HEK293 (cell line): Measurements from ENCODE around the gene ATAD1.

Experiments used
- CTCF ChIA-PET: fragments of 350-600 bp; formaldehyde crosslinking; extraction: SDS; loops from one replicate; lab custom pipeline; 2021; ENCODE audit warnings: antibody characterized with exemption; lab: Yijun Ruan, JAX
- POLR2A ChIA-PET: fragments of 300-600 bp; formaldehyde crosslinking; extraction: SDS; loops from one replicate; lab custom pipeline; 2020; ENCODE audit warnings: antibody characterized with exemption, inconsistent platforms; lab: Yijun Ruan, JAX
- H3K27ac ChIP-seq: fragments of 200-500 bp; sonication (Bioruptor generic); 2 replicates; pipeline ENCODE4 v1.5.1; 2014; ENCODE audit warnings: low read depth, low read length, control low read depth, inconsistent platforms; ENCODE audit errors: extremely low read depth
- H3K36me3 ChIP-seq, 2 experiments: fragments of 200-500 bp in 1 of 2; sonication (Bioruptor generic) in 1 of 2; 1 replicate in 1 of 2; 2 replicates in 1 of 2; pipeline ENCODE4 v1.5.1; 2014 to 2017; ENCODE audit warnings: inconsistent platforms in 2 of 2, low read length in 2 of 2; ENCODE audit not compliant: control insufficient read depth in 2 of 2, insufficient read depth in 1 of 2
- H3K4me1 ChIP-seq: fragments of 200-500 bp; sonication (Bioruptor generic); 2 replicates; pipeline ENCODE4 v1.5.1; 2014; ENCODE audit warnings: mild to moderate bottlenecking, low read length, inconsistent platforms; ENCODE audit not compliant: control insufficient read depth, insufficient read depth
- H3K4me3 ChIP-seq: 2 replicates; pipeline ENCODE4 v1.5.1; 2011; ENCODE audit warnings: low read depth, mild to moderate bottlenecking, control low read depth, low read length, moderate library complexity
- H3K9me3 ChIP-seq: fragments of 200-500 bp; sonication (Bioruptor generic); 2 replicates; pipeline ENCODE4 v1.5.1; 2014; ENCODE audit warnings: low read depth, low read length, inconsistent platforms; ENCODE audit not compliant: control insufficient read depth, insufficient read depth
- HOXD13 ChIP-seq: sonication (generic); formaldehyde crosslinking; IDR thresholded peaks from 2 replicates; pipeline ENCODE4 v1.8.0; 2022; ENCODE audit warnings: missing genetic modification reagents, borderline replicate concordance
- KLF8 ChIP-seq: fragments of 450-650 bp; formaldehyde crosslinking; IDR thresholded peaks from 2 replicates; pipeline ENCODE4 v1.5.1; 2016; ENCODE audit warnings: missing biosample characterization, missing genetic modification characterization
- SP3 ChIP-seq: fragments of 450-650 bp; formaldehyde crosslinking; IDR thresholded peaks from 2 replicates; pipeline ENCODE4 v1.5.1; 2016; ENCODE audit warnings: missing biosample characterization, missing genetic modification characterization
- TRIM28 ChIP-seq: IDR thresholded peaks from 2 replicates; pipeline ENCODE4 v1.6.1; 2011; ENCODE audit warnings: low read length, control low read depth, borderline replicate concordance
- TSHZ1 ChIP-seq: fragments of 450-650 bp; formaldehyde crosslinking; IDR thresholded peaks from 2 replicates; pipeline ENCODE4 v1.5.1; 2016; ENCODE audit warnings: missing biosample characterization, missing genetic modification characterization, borderline replicate concordance
- YY2 ChIP-seq: fragments of 450-650 bp; formaldehyde crosslinking; IDR thresholded peaks from 2 replicates; pipeline ENCODE4 v1.5.1; 2016; ENCODE audit warnings: missing biosample characterization, missing genetic modification characterization
- ZBTB11 ChIP-seq: fragments of 450-650 bp; formaldehyde crosslinking; conservative IDR thresholded peaks from 2 replicates; pipeline ENCODE4 v1.5.1; 2016; ENCODE audit warnings: low read depth, missing biosample characterization, missing genetic modification characterization
- ZBTB7A ChIP-seq: fragments of 450-650 bp; formaldehyde crosslinking; IDR thresholded peaks from 2 replicates; pipeline ENCODE4 v1.5.1; 2016; ENCODE audit warnings: low read depth, missing biosample characterization, missing genetic modification characterization
- ZNF133 ChIP-seq: fragments of 450-650 bp; formaldehyde crosslinking; IDR thresholded peaks from 2 replicates; pipeline ENCODE4 v1.5.1; 2016; ENCODE audit warnings: missing biosample characterization, missing genetic modification characterization
- ZNF169 ChIP-seq: fragments of 450-650 bp; formaldehyde crosslinking; IDR thresholded peaks from 2 replicates; pipeline ENCODE4 v1.5.1; 2016; ENCODE audit warnings: missing biosample characterization, missing genetic modification characterization
- ZNF266 ChIP-seq: fragments of 450-650 bp; formaldehyde crosslinking; IDR thresholded peaks from 2 replicates; pipeline ENCODE4 v1.5.1; 2016; ENCODE audit warnings: missing biosample characterization, missing genetic modification characterization, low read depth
- ZNF280C ChIP-seq: fragments of 450-650 bp; formaldehyde crosslinking; IDR thresholded peaks from 2 replicates; pipeline ENCODE4 v1.5.1; 2016; ENCODE audit warnings: missing biosample characterization, missing genetic modification characterization
- ZNF48 ChIP-seq: fragments of 450-650 bp; formaldehyde crosslinking; IDR thresholded peaks from 2 replicates; pipeline ENCODE4 v1.5.1; 2016; ENCODE audit warnings: missing biosample characterization, missing genetic modification characterization
- ZNF558 ChIP-seq: fragments of 450-650 bp; formaldehyde crosslinking; IDR thresholded peaks from 2 replicates; pipeline ENCODE4 v1.5.1; 2016; ENCODE audit warnings: missing biosample characterization, missing genetic modification characterization
- ZNF639 ChIP-seq: fragments of 450-650 bp; formaldehyde crosslinking; IDR thresholded peaks from 2 replicates; pipeline ENCODE4 v1.5.1; 2016; ENCODE audit warnings: missing biosample characterization, missing genetic modification characterization
- ZNF645 ChIP-seq: fragments of 450-650 bp; formaldehyde crosslinking; IDR thresholded peaks from 2 replicates; pipeline ENCODE4; 2016; ENCODE audit warnings: missing biosample characterization, missing genetic modification characterization
- ZNF707 ChIP-seq: fragments of 450-650 bp; formaldehyde crosslinking; IDR thresholded peaks from 2 replicates; pipeline ENCODE4 v1.5.1; 2016; ENCODE audit warnings: missing biosample characterization, missing genetic modification characterization

Gene ATAD1

GRCh38 chr10:87729940-87730339 is 88.1 kb downstream of the ATAD1 start:
- peaks cover 3% of the 10 kb centered on the region; the same call in 1 of the 2 replicates for H3K4me1 ChIP-seq
- no peak overlapping the region for H3K4me3 ChIP-seq
- H3K27ac ChIP-seq, result no peak overlapping the region
- peaks cover 0 to 7% of the 10 kb centered on the region in 2 experiments; a peak in 2 of 3 replicates for H3K36me3 ChIP-seq
- no peak for TF ChIP-seq ZNF169 (tag by site-specific recombination)
- no peak for TF ChIP-seq ZNF707 (tag by site-specific recombination)
- no peak for TF ChIP-seq ZNF48 (tag by site-specific recombination)
- no peak for TF ChIP-seq ZBTB11 (tag by site-specific recombination)
- no peak for TF ChIP-seq YY2
- no peak for TF ChIP-seq ZNF133 (tag by site-specific recombination)
- TF ChIP-seq SP3 (tag by site-specific recombination), result no peak
- TF ChIP-seq ZNF639 (tag by site-specific recombination), result no peak
- TF ChIP-seq ZNF266 (tag by site-specific recombination), result no peak
- TF ChIP-seq TRIM28, result no peak
- TF ChIP-seq ZBTB7A, result no peak
- no peak for TF ChIP-seq ZNF558 (tag by site-specific recombination)
- no peak for TF ChIP-seq HOXD13
- TF ChIP-seq TSHZ1 (tag by site-specific recombination), result no peak
- TF ChIP-seq KLF8, result no peak
- TF ChIP-seq ZNF280C, result no peak
- no peak for TF ChIP-seq ZNF645 (tag by site-specific recombination)
- ChIA-PET POLR2A (no interaction called here), CTCF (interaction anchor here (0.9 to 1.8 kb wide), 3 partner anchors 41 to 197 kb away, joined by 3 to 5 read pairs (median 4); no protein-coding TSS in a partner anchor)
- H3K9me3 ChIP-seq, result no peaks in the 10 kb centered on the region
